HG02840 (cell line): ENCODE data around the gene BABAM2.
"Not testable (repeated sequence)": the region's sequence is repeated elsewhere in the genome, so short reads cannot be mapped to it uniquely, and the experiment has no call there.

Experiments
- ATAC-seq: cut with Tn5 transposase; IDR thresholded peaks from one replicate; pipeline ENCODE4 v1.9.1; 2021; ENCODE audit warnings: mild to moderate bottlenecking, moderate library complexity, moderate number of reproducible peaks; ENCODE audit not compliant: unreplicated experiment, low FRiP score

BABAM2 gene

DNA sequence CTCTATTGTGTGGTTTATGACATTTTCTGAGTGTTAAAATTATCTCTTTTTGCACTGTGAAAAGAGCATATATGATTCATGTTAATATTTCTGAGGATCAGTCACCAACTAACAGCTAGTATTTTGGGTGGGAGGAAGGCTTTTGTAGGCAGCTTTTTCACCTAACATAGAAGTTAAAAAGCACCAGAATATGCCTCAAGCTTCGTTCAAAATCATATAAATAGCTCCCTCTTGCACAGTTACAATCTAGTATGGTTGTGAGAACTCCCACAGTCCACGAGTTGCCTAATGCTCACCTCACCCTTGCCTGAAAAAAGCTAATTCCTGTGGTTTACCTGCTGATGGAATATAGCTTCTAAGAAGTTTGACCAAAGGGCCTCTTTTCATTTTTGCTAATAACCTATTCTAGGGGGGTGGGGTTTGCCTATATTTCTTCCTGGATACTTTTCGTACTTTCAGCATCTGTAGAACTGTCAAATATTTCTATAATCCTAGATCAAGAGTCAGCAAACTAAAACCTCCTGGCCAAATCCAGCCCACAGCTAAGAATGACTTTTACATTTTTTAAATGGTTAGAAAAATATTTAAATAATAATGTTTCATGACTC is 335.0 kb downstream of the BABAM2 start:
- ATAC-seq = no peak

- no peak for ATAC-seq
These were observed 336.0 kb downstream of the BABAM2 start for GRCh38 chr2:28226558-28226957.

- ATAC-seq = no peak
These were observed 337.0 kb downstream of the BABAM2 start for GRCh38 chr2:28227498-28227897.

GRCh38 chr2:28228434-28228995 is 338.0 kb downstream of the BABAM2 start:
- ATAC-seq = no peak

DNA sequence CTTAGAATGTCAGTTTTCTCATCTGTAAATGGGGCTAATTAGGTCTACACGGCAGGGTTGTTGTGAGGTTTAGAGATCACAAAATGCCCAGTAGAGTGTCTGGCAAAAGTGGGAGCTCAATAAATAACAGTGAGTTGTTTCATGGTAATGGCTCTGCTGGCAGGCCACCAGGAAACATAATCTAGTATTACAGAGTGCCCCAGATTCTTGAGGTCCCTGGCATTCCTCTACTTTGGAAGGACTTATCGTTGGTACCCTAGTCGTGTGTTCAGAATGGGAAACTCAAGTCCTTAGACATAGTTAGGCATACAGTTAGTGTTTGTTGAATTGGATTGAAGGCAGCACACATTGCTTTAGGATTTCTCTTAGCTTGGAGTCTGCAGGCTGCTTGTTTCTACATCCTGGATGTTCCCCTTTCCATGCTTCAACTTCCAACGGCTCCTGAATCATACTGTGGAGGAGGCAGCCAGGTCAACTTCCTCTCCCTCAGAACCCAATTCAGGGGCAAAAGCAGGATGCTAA is 340.6 kb downstream of the BABAM2 start:
- no peak for ATAC-seq

- no peak for ATAC-seq
These were observed 341.8 kb downstream of the BABAM2 start for GRCh38 chr2:28232295-28232694.

- no peak for ATAC-seq
These were observed 342.7 kb downstream of the BABAM2 start for GRCh38 chr2:28233164-28233676.

DNA sequence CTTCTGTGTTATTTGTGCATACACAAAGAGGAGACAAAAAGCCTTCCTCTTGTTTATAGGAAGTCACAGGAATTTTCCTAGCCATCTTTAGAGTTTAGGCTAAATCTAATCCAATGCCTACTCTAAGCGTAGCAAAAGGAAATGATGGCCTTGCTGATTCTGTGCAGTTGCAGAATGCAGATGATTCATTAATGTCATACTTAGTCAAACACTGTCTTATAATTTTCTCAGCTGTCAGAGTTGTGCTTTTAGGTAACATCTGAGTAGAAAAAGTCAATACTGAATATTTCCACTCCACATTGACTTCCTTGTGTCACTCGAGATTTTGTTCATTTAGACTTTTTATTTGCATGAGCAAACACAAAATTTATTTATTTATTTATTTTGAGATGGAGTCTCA is 344.3 kb downstream of the BABAM2 start:
- no peak for ATAC-seq

GRCh38 chr2:28239207-28239606 is 348.7 kb downstream of the BABAM2 start:
- ATAC-seq = no peak

DNA sequence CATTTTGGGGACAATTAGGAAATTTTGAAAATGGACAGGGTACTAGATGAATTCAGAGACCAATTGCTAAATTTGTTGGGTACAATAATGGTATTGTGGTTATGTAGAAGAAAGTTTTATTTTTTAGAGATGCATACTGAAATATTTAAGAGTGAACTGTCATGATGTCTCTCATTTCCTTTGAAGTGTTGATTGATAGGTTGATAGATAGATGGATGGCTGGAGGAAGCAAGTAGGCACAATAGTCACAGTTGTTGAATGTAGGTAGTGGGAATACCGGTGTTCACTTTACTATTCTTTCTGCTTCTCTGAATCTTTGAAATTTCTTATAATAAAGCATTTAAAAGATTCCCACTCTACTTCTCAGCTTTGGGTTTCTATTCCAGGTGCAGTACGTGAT is 350.4 kb downstream of the BABAM2 start:
- no peak for ATAC-seq

DNA sequence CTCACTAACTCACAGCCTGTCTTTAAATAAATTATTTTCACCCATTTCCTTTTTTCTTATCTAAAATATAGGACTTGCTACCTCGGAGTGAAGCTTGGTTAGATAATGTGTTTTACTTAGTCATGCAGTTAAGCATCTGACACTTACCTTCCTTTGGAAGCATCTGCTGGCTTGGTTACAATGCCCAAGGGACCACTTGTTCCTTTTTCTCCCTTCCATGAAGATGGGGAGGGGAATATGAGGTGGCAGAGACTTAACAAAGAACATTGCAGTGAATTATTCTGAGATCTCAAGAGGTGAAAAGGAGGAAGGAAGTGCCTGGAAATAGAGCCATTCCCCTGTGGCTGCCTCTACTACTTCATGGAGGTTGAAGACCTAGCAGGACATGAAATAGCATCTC is 356.8 kb downstream of the BABAM2 start:
- no peak for ATAC-seq

- ATAC-seq = no peak
These were observed 357.2 kb downstream of the BABAM2 start for GRCh38 chr2:28247734-28248133.

- no peak for ATAC-seq
These were observed 358.0 kb downstream of the BABAM2 start for GRCh38 chr2:28248511-28248910.

GRCh38 chr2:28250006-28250405 is 359.5 kb downstream of the BABAM2 start:
- no peak for ATAC-seq

DNA sequence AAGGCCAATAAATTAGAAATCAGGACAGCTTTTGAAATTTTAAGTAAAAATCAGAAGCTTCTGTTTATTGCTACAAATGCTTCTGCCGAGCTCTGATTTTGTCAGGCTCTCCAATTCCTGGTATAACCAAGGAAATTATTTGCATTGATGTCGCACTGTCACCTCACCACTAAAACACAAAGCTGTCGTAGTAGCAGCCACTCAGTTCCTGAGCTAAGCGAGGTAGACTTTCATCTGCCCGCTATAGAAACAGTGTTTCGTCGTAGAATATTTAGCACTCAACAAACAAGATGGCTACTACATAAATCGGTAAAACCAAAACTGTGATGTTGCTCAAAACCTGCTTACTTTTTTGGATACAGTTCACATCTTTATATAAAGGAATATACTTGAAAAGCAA is 360.8 kb downstream of the BABAM2 start:
- no peak for ATAC-seq

GRCh38 chr2:28252311-28252710 is 361.8 kb downstream of the BABAM2 start:
- ATAC-seq = peak; percentile 82

DNA sequence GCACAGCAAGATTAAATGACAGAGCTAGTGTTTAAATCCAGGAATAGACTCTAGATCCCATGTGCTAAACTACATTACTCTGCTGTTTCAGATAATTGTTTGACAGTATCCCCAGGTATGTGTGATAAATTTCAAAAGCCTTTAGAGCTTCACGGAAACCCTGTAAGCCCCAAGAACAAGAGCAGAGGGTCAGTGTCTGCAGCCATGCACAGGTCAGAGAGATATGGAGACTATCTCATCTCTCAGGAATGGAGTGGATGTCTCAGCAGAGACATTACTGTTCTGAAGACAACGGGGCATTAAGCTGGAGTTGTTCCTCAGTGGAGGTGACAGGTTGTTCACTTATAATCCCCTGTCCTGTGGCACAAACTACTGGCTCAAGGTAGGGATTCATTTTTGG is 363.0 kb downstream of the BABAM2 start:
- no peak for ATAC-seq

- not testable (repeated sequence) for ATAC-seq
These were observed 364.7 kb downstream of the BABAM2 start for GRCh38 chr2:28255231-28255630.

DNA sequence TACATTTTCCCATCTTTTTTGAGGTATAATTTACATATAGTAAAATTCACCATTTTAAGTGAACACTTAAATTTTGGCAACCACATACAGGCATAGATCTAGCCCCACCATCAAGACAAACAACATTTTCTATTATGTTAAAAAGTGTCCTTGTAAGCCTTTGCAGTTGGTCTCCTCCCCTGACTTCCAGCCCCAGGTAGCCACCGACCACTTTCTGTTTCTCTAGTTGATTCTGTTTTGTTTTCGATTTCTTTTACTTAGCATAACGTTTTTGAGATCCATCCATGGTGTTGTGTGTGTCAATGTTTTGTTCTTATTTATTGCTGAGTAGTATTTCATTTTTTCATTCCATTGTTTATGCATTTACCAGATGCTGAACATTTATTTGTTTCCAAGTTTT is 366.7 kb downstream of the BABAM2 start:
- ATAC-seq = no peak

DNA sequence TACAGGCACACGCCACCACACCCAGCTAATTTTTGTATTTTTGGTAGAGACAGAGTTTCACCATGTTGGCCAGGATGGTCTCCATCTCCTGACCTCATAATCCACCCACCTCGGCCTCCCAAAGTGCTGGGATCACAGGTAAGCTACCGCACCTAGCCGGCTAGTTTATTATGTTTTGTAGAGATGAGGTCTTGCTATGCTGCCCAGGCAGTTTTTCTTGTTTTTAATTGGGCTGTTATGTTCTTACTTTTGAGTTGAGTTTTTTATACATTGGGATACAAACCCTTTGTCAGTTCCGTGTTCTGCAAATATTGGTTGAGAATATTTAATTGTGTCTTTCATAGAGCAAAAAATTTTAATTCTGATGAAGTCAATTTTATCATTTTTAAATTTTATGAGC is 368.7 kb downstream of the BABAM2 start:
- not testable (repeated sequence) for ATAC-seq

DNA sequence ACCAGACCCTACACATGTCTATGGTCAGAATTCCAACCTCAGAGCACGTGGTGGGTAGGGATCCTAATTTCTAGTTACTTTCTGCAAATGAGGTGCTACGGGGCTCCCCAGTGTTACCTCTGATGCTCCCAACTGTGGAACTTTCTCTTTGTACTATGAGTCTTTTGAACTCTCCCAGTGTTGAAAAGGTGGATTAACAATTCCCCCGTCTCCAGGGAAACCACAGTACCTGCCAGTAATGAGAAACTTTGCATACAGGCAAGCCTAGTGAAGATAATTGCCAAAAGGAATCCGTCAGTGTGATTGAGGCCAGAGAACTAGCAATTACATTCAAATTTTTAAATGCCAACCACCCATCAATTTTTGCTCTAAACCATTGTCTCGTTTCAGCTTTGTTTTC is 373.2 kb downstream of the BABAM2 start:
- ATAC-seq = no peak

DNA sequence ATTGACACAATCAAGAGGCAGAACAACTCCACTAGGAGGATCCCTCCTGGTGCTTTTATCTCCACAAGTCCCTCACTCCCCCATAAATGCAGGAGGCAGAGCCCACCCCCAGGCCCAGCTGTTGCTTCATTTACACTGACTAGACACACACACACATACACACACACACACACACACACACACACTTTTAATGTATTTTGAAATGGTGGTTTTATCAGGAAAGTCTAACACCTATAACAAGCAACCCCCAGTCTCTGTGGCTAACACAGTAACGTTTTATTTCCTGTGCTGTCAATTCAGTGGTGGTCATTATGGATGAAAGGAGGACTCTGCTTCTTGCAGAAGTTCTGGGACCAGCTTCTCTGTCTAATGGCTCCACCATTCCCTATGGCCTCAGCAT is 376.8 kb downstream of the BABAM2 start:
- ATAC-seq = no peak
